K562 (cell line): ENCODE results near the gene CCDC82. TPM values are rescaled to one million over a fixed set of nuclear protein-coding genes. Genes with fewer than 3 reads are reported as not detected.

Experiments
- ATAC-seq: fragments of 200-7000 bp; cut with Tn5 transposase; 3 replicates; pipeline ENCODE4 v1.9.1; 2020; ENCODE audit warnings: moderate library complexity
- BruUV-seq: library from RNA; stranded (reverse); fragments of 400-500 nt; replicated peaks from 2 replicates; lab custom pipeline; 2021; lab: Mats Ljungman, UMichigan
- CTCF ChIA-PET: fragments of 300-600 bp; formaldehyde crosslinking; extraction: SDS; loops from one replicate; lab custom pipeline; 2021; ENCODE audit warnings: low intra/inter-chr PET ratio; lab: Yijun Ruan, JAX
- POLR2A ChIA-PET: fragments of 300-600, 350-650 bp; sonication (Branson Sonifier 250); formaldehyde crosslinking; extraction: SDS; loops from one replicate; lab custom pipeline; 2021; ENCODE audit warnings: antibody characterized with exemption, inconsistent platforms; lab: Yijun Ruan, JAX
- DNase-seq, 4 experiments: peaks; one replicate each; pipeline versions ENCODE4 v3.0.0 to v3.0.0-alpha.2; 2011 to 2018; ENCODE audit warnings: low spot score in 3 of 4, mixed read lengths in 3 of 4; ENCODE audit errors: extremely low read depth in 1 of 4
- FAIRE-seq: peaks from 2 replicates; lab custom pipeline; 2011; peaks lifted over from hg19 to GRCh38; lab: Jason Lieb, UNC
- H2AFZ ChIP-seq: 2 replicates; pipeline ENCODE4 v1.6.0; 2011; ENCODE audit warnings: low read depth, low read length, control low read depth, inconsistent platforms
- H3K27ac ChIP-seq: fragments of 200-600 bp; 3 replicates; pipeline ENCODE4 v1.8.0; 2011; ENCODE audit warnings: low read depth, mild to moderate bottlenecking, control low read depth, inconsistent platforms, low read length, moderate library complexity, mixed read lengths; ENCODE audit errors: extremely low read depth
- H3K27me3 ChIP-seq, 2 experiments: fragments of 300-600 bp in 1 of 2; 2 replicates in 1 of 2; 3 replicates in 1 of 2; pipeline versions ENCODE4 v1.6.0 to v1.8.0; 2011; ENCODE audit warnings: inconsistent platforms in 2 of 2, low read length in 2 of 2, mild to moderate bottlenecking in 1 of 2, mixed read lengths in 1 of 2, moderate library complexity in 1 of 2; ENCODE audit not compliant: control insufficient read depth in 2 of 2, insufficient read depth in 2 of 2
- H3K36me3 ChIP-seq: fragments of 300-600 bp; 3 replicates; pipeline ENCODE4 v1.8.0; 2011; ENCODE audit warnings: mild to moderate bottlenecking, low read length, inconsistent platforms; ENCODE audit not compliant: control insufficient read depth, insufficient read depth
- H3K4me1 ChIP-seq, 2 experiments: fragments of 200-600 bp in 1 of 2; replicated peaks in 1 of 2; 2 replicates in 1 of 2; 3 replicates in 1 of 2; pipeline versions ENCODE4 v1.5.1 to v1.8.0; 2011; ENCODE audit warnings: inconsistent platforms in 2 of 2, low read length in 2 of 2, mild to moderate bottlenecking in 1 of 2, mixed read lengths in 1 of 2, moderate library complexity in 1 of 2; ENCODE audit not compliant: control insufficient read depth in 2 of 2, insufficient read depth in 2 of 2
- H3K4me2 ChIP-seq: 2 replicates; pipeline ENCODE4 v1.6.1; 2011; ENCODE audit warnings: low read length, control low read depth, inconsistent platforms, mixed read lengths; ENCODE audit not compliant: insufficient read depth
- H3K4me3 ChIP-seq: fragments of 200-600 bp; sonication (generic), shearing (Covaris generic); 2 replicates; pipeline ENCODE4 v1.5.1; 2016; ENCODE audit warnings: control low read depth, inconsistent platforms
- H3K79me2 ChIP-seq: fragments of 200-600 bp; 3 replicates; pipeline ENCODE4 v1.8.0; 2011; ENCODE audit warnings: low read length, inconsistent platforms; ENCODE audit not compliant: control insufficient read depth, insufficient read depth
- H3K9ac ChIP-seq, 2 experiments: 2 replicates each; pipeline versions ENCODE4 v1.6.0 to v1.6.1; 2011; ENCODE audit warnings: low read depth in 2 of 2, low read length in 2 of 2, control low read depth in 1 of 2, inconsistent platforms in 1 of 2, mild to moderate bottlenecking in 1 of 2, mixed read lengths in 1 of 2; ENCODE audit not compliant: insufficient read depth in 1 of 2
- H3K9me1 ChIP-seq: one replicate; pipeline ENCODE4 v1.6.0; 2011; ENCODE audit warnings: inconsistent platforms, mild to moderate bottlenecking, low read length, moderate library complexity; ENCODE audit not compliant: control insufficient read depth, insufficient read depth
- H3K9me3 ChIP-seq: replicated peaks from 2 replicates; pipeline ENCODE4 v1.5.1; 2011; ENCODE audit warnings: low read depth, low read length, inconsistent platforms; ENCODE audit not compliant: control insufficient read depth, insufficient read depth
- H4K20me1 ChIP-seq: replicated peaks from 2 replicates; pipeline ENCODE4 v1.6.1; 2011; ENCODE audit warnings: low read length, inconsistent platforms, mixed read lengths; ENCODE audit not compliant: control insufficient read depth, insufficient read depth
- GABPA ChIP-seq: fragments of 200-800 bp; sonication (Bioruptor generic); conservative IDR thresholded peaks from 2 replicates; pipeline ENCODE4 v1.6.1; 2016; ENCODE audit warnings: low read depth, missing genetic modification characterization, missing compliant biosample characterization
- GTF2E2 ChIP-seq: fragments of 200-800 bp; sonication (Bioruptor generic); IDR thresholded peaks from 2 replicates; pipeline ENCODE4 v1.6.1; 2016; ENCODE audit warnings: missing genetic modification characterization, missing compliant biosample characterization
- ZNF398 ChIP-seq: fragments of 250-450 bp; sonication (Bioruptor Pico); IDR thresholded peaks from 2 replicates; pipeline ENCODE4 v1.8.0; 2021; ENCODE audit warnings: moderate library complexity, mild to moderate bottlenecking, inconsistent platforms
- ZNF740 ChIP-seq, 3 experiments: fragments of 200-800 bp in 1 of 3; sonication (Bioruptor generic) in 1 of 3; sonication (generic) in 1 of 3; formaldehyde crosslinking in 1 of 3; IDR thresholded peaks; 2 replicates each; pipeline versions ENCODE4 v1.6.1 to v1.8.0; 2016 to 2022; ENCODE audit warnings: mild to moderate bottlenecking in 2 of 3, missing compliant biosample characterization in 2 of 3, missing genetic modification characterization in 2 of 3, missing genetic modification reagents in 1 of 3
- WGBS: fragments of 100-300 bp; shearing (Covaris generic); methylation state at CpG from one replicate; pipeline ENCODE4 v1.1.6; 2016; ENCODE audit warnings: low coverage, mixed read lengths; ENCODE audit not compliant: insufficient coverage; ENCODE audit errors: missing lambda C conversion rate; 5-methylcytosine and 5-hydroxymethylcytosine counted together
- in situ Hi-C: fragments of 300-500 bp; cut with MboI; formaldehyde crosslinking; loops from 4 replicates; pipeline ENCODE4 v1.15.0; 2018; ENCODE audit warnings: inconsistent platforms, mixed read lengths
- intact Hi-C: fragments of 100-400 bp; cut with micrococcal nuclease; formaldehyde crosslinking; loops from 2 replicates; pipeline ENCODE4 v1.14.2; 2022
- polyA plus RNA-seq, 8 experiments: library from polyadenylated mRNA; depleted of rRNA in 4 of 8; stranded (reverse) in 5 of 8; unstranded in 3 of 8; fragments of >200 nt; fragmentation: Nextera tagmentation in 2 of 8; fragmentation: Illumina TruSeq in 1 of 8; extraction: Ambion mirVana in 2 of 8; extraction: Trizol in 1 of 8; gene quantifications; 2 replicates each; pipeline versions ENCODE4 v1.2.1 to v1.2.3, GENCODE V29; 2011 to 2014; ENCODE audit warnings: inconsistent platforms in 1 of 8, missing spikeins in 1 of 8
- total RNA-seq, 7 experiments: library from RNA; depleted of rRNA in 6 of 7; stranded (reverse); fragments of >200 nt in 6 of 7; fragmentation: Illumina TruSeq in 2 of 7; extraction: Trizol in 2 of 7; gene quantifications; 2 replicates each; pipeline versions ENCODE4 v1.2.1 to v1.2.3, GENCODE V29; 2011 to 2021; ENCODE audit warnings: low replicate concordance in 1 of 7

The CCDC82 gene
- total and polyA plus RNA-seq, 9 of the 15 experiments (the other 6 are each of a cell fraction or from before 2014, with no cell fraction given): 12.5 to 51.3 (median 24.5) TPM

- TF ChIP-seq ZNF398 (peak; percentile 82), ZNF740 (CRISPR knock-in tag; IDR thresholded peaks at IDR 0.05) (no peak), ZNF740 (tag; IDR thresholded peaks at IDR 0.05) (peak in 1 of 2 experiments; percentile 94; a peak in 2 of 4 replicates)
Observed at GRCh38 chr11:96330511-96330859, 59.2 kb downstream of the CCDC82 start (continued).

- H3K4me1 ChIP-seq: peaks cover 21 to 57% of the 10 kb centered on the region in 2 experiments; a peak in 4 of 5 replicates
- no peaks in the 10 kb centered on the region for H3K9me1 ChIP-seq
- no peaks in the 10 kb centered on the region for H3K9me3 ChIP-seq
- in situ Hi-C loops: no loop called here
- H4K20me1 ChIP-seq: no peaks in the 10 kb centered on the region
- peak overlapping the region; percentile 79; the same call in 2 of the 3 replicates for H3K27ac ChIP-seq
- 0 out of 2 replicates have a peak, but pooled peaks have one; percentile 10 for TF ChIP-seq GTF2E2 (tag)
- no peak for TF ChIP-seq GABPA
- TF ChIP-seq, all 486 proteins: peak for 1
- no peaks in the 10 kb centered on the region for H3K36me3 ChIP-seq
- peak overlapping the region; percentile 40 for H3K4me2 ChIP-seq
- no peak overlapping the region for H3K4me3 ChIP-seq
- no peak; the same call in 1 of the 3 replicates for ATAC-seq
- POLR2A ChIA-PET: interaction anchor here (1.4 kb wide), 1 partner anchor 9 kb away, joined by 3 read pairs; no protein-coding TSS in a partner anchor
- BruUV-seq: no TSS peak
- no peaks in the 10 kb centered on the region for H3K27me3 ChIP-seq
- CTCF ChIA-PET: interaction anchor here (1.3 kb wide), 1 partner anchor 8 kb away, joined by 3 read pairs; no protein-coding TSS in a partner anchor
- intact Hi-C loops: no loop called here
- DNase-seq: no peak
- H2AFZ ChIP-seq: peak overlapping the region; percentile 65
- peak overlapping the region in 1 of 2 experiments; percentile 62; a peak in 1 of 4 replicates for H3K9ac ChIP-seq
- FAIRE-seq: no peak
- 32% methylated on average over 3 of the region's 3 CpGs for WGBS
- H3K79me2 ChIP-seq: peaks cover 71% of the 10 kb centered on the region
Observed at GRCh38 chr11:96329855-96330510, 59.7 kb downstream of the CCDC82 start.
